ENCODE data around the gene RAD51B.
"Not testable (repeated sequence)": the region's sequence is repeated elsewhere in the genome, so short reads cannot be mapped to it uniquely, and the experiment has no call there.

RAD51B gene

GRCh38 chr14:68085742-68086141 lies 266.2 kb downstream of the RAD51B start:
- no peak for DNase-seq

- DNase-seq = no peak
These were observed 268.9 kb downstream of the RAD51B start for GRCh38 chr14:68088451-68088854.

- DNase-seq = no peak
These were observed 269.7 kb downstream of the RAD51B start for GRCh38 chr14:68089146-68089731.

DNA sequence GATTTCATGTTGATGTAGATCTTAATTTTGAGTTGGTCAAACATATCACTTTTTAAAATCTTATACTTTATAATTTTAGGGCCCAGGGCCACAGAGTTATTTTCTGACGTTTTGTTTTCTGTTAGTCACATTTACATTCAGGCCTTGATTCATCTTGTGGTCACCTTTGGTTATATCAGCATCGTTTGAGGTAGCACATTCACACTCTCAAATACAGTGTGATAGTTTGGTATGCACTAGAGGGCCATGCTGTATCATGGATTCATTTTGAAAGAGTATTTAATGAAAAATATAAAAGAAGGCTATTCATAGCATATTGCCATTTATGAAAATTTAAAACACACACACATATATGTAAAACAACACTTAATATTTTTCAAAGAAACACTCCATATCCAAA lies 274.6 kb downstream of the RAD51B start:
- no peak for DNase-seq

GRCh38 chr14:68094752-68095151 lies 275.2 kb downstream of the RAD51B start:
- no peak for DNase-seq

- no peak for DNase-seq
These were observed 278.1 kb downstream of the RAD51B start for GRCh38 chr14:68097727-68098126.

GRCh38 chr14:68098834-68099233 lies 279.3 kb downstream of the RAD51B start:
- DNase-seq = no peak

GRCh38 chr14:68099495-68100045 lies 280.0 kb downstream of the RAD51B start:
- DNase-seq = no peak

DNA sequence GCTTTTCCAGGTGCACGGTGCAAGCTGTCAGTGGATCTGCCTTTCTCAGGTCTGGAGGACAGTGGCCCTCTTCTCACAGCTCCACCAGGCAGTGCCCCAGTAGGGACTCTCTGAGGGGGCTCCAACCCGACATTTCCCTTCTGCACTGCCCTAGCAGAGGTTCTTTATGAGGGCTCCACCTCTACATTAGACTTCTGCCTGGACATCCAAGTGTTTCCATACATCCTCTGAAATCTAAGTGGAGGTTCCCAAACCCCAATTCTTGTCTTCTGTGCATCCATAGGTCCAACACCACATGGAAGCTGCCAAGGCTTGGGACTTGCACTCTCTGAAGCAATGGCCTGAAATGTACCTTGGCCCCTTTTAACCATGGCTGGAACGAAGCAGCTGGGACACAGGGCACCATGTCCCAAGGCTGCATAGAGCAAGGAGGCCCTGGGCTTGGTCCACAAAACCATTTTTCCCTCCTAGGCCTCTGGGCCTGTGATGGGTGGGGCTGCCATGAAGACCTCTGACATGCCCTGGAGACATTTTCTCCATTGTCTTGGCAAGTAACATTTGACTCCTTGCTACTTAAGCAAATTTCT lies 282.2 kb downstream of the RAD51B start:
- DNase-seq = not testable (repeated sequence)

GRCh38 chr14:68103853-68104252 lies 284.3 kb downstream of the RAD51B start:
- no peak for DNase-seq

- no peak for DNase-seq
These were observed 284.9 kb downstream of the RAD51B start for GRCh38 chr14:68104518-68104917.

GRCh38 chr14:68105816-68106215 lies 286.2 kb downstream of the RAD51B start:
- DNase-seq = no peak

DNA sequence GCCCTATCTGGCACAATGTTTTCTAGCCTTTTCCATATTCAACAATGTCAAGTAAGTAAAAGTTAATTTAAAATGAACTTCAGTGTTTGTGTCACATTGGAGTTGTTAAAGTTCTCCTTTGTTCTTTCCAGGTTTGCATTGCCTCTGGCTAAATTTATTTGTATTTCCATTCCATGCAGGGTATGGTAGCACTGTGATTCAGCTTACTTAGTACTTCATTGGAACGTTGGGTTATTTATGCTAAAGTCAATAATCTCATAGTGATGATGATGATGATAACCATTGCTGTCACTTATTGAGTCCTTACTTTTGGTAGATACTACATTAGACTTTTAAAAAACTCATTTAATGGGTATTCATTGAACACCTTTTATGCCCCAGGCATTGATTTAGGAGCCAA lies 286.9 kb downstream of the RAD51B start:
- DNase-seq = no peak

DNA sequence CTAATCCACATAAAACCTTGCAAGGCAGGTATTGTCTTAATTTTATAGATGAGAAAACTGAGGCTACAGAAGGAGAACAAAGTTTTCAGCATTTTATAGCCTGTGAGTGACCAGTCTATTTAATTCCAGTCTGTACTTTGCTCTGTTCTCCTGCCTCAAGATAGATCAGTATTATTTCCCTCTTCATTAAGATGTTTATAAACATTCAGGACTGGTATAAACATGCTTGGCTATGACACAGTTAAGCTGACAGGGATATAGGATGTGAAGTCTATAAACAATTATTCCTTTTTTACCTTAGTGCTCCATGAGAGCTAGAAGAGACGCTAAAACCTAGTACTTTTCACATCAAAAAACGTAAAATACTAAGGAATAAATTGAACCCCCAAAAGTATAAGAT lies 287.3 kb downstream of the RAD51B start:
- no peak for DNase-seq

GRCh38 chr14:68109132-68109900 lies 289.7 kb downstream of the RAD51B start:
- DNase-seq = no peak

DNA sequence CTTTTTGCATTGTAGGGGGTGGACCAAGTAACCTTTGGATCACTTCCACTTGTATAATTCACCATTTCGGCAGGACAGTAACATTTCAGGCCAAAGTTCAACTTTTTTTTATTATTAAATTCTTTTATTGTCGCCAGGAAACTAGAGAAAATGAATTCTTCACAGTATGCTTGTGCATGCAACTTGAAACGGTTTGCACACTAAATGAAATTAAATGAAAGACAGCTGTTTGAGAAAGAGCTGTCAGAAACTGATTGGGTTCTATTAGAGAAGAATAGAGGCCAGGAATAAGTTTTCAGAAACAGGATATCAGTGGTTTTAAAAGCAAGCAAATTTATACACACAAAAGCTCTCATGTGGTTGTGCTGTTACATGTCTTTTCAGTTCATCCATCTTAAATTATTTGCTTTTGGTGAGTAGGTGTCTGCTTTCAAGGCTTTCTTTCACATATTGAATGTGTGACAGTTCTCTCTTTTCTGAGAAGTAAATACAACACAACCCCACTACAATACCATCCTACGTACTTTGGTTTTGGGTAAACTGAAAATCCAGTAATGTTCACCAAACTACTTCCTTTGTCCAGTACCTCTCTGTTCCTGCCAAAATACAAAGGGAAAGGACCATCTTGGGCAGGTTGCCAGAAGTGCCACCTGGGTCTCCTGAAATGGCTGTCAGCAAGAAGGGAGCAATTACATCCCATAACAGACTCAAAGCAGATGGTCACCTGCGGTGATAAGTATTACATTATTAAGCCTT lies 291.7 kb downstream of the RAD51B start:
- DNase-seq = no peak

- no peak for DNase-seq
These were observed 292.3 kb downstream of the RAD51B start for GRCh38 chr14:68111853-68112270.

- no peak for DNase-seq
These were observed 292.9 kb downstream of the RAD51B start for GRCh38 chr14:68112442-68112841.

DNA sequence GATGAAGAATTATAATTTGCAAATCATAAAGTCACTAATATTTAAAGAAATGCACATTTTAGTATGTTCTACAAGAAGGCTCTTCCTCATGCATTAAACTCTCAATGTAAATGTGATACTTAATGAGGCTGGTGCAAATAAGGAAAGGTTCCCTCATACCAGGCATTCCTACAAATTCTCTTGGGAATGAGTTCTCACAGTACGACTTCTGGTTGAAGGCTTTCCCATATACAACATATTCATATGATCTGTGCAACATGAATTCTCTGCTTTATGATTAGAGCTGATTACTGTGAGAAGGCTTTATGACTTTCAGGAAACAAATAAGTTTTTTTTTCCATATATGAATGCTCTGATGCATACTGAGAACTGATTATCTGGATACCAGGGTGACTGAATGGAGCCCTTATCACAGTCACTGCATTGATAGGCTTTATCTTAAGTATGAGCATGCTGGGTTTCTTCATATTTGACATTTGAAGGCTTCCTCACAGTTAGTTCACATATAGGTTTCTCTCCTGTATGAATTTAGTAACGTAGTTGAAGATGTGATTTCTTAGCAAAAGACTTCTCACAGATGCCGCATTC lies 293.9 kb downstream of the RAD51B start:
- no peak for DNase-seq

DNA sequence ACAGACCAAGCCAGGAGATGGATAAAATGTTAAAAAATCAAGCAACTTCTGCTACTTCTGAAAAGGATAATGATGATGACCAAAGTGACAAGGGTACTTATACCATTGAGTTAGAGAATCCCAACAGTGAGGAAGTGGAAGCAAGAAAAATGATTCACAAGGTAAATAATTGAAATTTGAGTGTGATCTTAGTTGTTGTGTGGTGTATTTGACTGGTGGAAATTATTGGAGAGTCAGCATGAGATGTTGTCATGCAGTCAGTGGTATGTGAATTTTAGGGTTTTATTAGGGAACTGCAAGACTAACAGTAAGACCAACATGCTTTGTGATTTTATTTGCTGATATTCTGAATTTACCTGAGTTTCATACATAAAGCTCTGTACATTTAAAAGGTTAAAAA lies 296.4 kb downstream of the RAD51B start:
- not testable (repeated sequence) for DNase-seq

GRCh38 chr14:68122651-68123050 lies 303.1 kb downstream of the RAD51B start:
- no peak for DNase-seq

- DNase-seq = no peak
These were observed 304.5 kb downstream of the RAD51B start for GRCh38 chr14:68124050-68124449.
